Measurements from ENCODE around the gene HNRNPA3. TPM values are rescaled to one million over a fixed set of nuclear protein-coding genes. Genes with fewer than 3 reads are reported as not detected.

HNRNPA3 gene
- total and polyA plus RNA-seq, 10 of the 15 experiments (the other 5 are each of a cell fraction or from before 2014, with no cell fraction given), result 40.4 to 343 (median 206) TPM

- TF ChIP-seq GATAD2B (conservative IDR thresholded peaks at IDR 0.05; ENCODE audit: low read depth), result peak; percentile 97
- no peak for TF ChIP-seq KAT2A (conservative IDR thresholded peaks at IDR 0.05; ENCODE audit: control insufficient read depth, low read depth, low read length)
- peak; percentile 75; the same call in 1 of the 2 replicates for TF ChIP-seq POLR2AphosphoS2 (IDR thresholded peaks at IDR 0.05; ENCODE audit: low read depth, low read length)
- TF ChIP-seq, protein P1, sequence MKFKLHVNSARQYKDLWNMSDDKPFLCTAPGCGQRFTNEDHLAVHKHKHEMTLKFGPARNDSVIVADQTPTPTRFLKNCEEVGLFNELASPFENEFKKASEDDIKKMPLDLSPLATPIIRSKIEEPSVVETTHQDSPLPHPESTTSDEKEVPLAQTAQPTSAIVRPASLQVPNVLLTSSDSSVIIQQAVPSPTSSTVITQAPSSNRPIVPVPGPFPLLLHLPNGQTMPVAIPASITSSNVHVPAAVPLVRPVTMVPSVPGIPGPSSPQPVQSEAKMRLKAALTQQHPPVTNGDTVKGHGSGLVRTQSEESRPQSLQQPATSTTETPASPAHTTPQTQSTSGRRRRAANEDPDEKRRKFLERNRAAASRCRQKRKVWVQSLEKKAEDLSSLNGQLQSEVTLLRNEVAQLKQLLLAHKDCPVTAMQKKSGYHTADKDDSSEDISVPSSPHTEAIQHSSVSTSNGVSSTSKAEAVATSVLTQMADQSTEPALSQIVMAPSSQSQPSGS (IDR thresholded peaks at IDR 0.05; ENCODE audit: low read length), result no peak
- peak; percentile 87 for TF ChIP-seq EED (IDR thresholded peaks at IDR 0.05; ENCODE audit: low read depth)
- TF ChIP-seq CEBPZ (IDR thresholded peaks at IDR 0.05; ENCODE audit: low read depth, low read length), result no peak
- TF ChIP-seq, protein P2, sequence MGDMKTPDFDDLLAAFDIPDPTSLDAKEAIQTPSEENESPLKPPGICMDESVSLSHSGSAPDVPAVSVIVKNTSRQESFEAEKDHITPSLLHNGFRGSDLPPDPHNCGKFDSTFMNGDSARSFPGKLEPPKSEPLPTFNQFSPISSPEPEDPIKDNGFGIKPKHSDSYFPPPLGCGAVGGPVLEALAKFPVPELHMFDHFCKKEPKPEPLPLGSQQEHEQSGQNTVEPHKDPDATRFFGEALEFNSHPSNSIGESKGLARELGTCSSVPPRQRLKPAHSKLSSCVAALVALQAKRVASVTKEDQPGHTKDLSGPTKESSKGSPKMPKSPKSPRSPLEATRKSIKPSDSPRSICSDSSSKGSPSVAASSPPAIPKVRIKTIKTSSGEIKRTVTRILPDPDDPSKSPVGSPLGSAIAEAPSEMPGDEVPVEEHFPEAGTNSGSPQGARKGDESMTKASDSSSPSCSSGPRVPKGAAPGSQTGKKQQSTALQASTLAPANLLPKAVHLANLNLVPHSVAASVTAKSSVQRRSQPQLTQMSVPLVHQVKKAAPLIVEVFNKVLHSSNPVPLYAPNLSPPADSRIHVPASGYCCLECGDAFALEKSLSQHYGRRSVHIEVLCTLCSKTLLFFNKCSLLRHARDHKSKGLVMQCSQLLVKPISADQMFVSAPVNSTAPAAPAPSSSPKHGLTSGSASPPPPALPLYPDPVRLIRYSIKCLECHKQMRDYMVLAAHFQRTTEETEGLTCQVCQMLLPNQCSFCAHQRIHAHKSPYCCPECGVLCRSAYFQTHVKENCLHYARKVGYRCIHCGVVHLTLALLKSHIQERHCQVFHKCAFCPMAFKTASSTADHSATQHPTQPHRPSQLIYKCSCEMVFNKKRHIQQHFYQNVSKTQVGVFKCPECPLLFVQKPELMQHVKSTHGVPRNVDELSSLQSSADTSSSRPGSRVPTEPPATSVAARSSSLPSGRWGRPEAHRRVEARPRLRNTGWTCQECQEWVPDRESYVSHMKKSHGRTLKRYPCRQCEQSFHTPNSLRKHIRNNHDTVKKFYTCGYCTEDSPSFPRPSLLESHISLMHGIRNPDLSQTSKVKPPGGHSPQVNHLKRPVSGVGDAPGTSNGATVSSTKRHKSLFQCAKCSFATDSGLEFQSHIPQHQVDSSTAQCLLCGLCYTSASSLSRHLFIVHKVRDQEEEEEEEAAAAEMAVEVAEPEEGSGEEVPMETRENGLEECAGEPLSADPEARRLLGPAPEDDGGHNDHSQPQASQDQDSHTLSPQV (IDR thresholded peaks at IDR 0.05), result peak; percentile 73; the same call in 1 of the 2 replicates
- no peak for TF ChIP-seq HDAC2 (IDR thresholded peaks at IDR 0.05)
- no peak for TF ChIP-seq PRDM15 (CRISPR knock-in tag; IDR thresholded peaks at IDR 0.05)
- TF ChIP-seq, protein P3, sequence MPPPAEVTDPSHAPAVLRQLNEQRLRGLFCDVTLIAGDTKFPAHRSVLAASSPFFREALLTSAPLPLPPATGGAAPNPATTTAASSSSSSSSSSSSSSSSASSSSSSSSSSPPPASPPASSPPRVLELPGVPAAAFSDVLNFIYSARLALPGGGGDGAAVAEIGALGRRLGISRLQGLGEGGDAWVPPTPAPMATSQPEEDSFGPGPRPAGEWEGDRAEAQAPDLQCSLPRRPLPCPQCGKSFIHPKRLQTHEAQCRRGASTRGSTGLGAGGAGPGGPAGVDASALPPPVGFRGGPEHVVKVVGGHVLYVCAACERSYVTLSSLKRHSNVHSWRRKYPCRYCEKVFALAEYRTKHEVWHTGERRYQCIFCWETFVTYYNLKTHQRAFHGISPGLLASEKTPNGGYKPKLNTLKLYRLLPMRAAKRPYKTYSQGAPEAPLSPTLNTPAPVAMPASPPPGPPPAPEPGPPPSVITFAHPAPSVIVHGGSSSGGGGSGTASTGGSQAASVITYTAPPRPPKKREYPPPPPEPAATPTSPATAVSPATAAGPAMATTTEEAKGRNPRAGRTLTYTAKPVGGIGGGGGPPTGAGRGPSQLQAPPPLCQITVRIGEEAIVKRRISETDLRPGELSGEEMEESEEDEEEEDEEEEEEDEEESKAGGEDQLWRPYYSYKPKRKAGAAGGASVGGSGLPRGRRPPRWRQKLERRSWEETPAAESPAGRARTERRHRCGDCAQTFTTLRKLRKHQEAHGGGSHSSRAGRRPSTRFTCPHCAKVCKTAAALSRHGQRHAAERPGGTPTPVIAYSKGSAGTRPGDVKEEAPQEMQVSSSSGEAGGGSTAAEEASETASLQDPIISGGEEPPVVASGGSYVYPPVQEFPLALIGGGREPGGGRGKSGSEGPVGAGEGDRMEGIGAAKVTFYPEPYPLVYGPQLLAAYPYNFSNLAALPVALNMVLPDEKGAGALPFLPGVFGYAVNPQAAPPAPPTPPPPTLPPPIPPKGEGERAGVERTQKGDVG (CRISPR knock-in tag; IDR thresholded peaks at IDR 0.05), result no peak
Measured at GRCh38 chr2:177263451-177264208, 51.0 kb downstream of the HNRNPA3 start (continued).
